CD4-positive, alpha-beta T cell treated with Interleukin-4 for 4 hours (primary cell): ENCODE measurements around the gene TECTA.
"Not testable (repeated sequence)": the region's sequence is repeated elsewhere in the genome, so short reads cannot be mapped to it uniquely, and the experiment has no call there.

Experiments
- DNase-seq: peaks from one replicate; pipeline ENCODE4 v3.0.0-alpha.2; 2020

TECTA gene

GRCh38 chr11:121091492-121092152 is 9.4 kb upstream of the TECTA start:
- peak; percentile 13 for DNase-seq

GRCh38 chr11:121095561-121095960 is 5.5 kb upstream of the TECTA start:
- no peak for DNase-seq

- DNase-seq = no peak
Observed at GRCh38 chr11:121099364-121099763, 1.7 kb upstream of the TECTA start.

GRCh38 chr11:121099885-121100284 is 1.2 kb upstream of the TECTA start:
- no peak for DNase-seq

GRCh38 chr11:121104312-121104762 is 3.3 kb downstream of the TECTA start:
- no peak for DNase-seq

- DNase-seq = no peak
Observed at GRCh38 chr11:121105063-121105480, 4.0 kb downstream of the TECTA start.

GRCh38 chr11:121105481-121106195 is 4.6 kb downstream of the TECTA start:
- no peak for DNase-seq

- no peak for DNase-seq
Observed at GRCh38 chr11:121106812-121107211, 5.8 kb downstream of the TECTA start.

GRCh38 chr11:121108413-121108812 is 7.4 kb downstream of the TECTA start:
- no peak for DNase-seq

GRCh38 chr11:121109471-121109870 is 8.4 kb downstream of the TECTA start:
- DNase-seq = no peak

- DNase-seq = no peak
Observed at GRCh38 chr11:121109916-121110586, 9.0 kb downstream of the TECTA start.

GRCh38 chr11:121110871-121111724 is 10.1 kb downstream of the TECTA start:
- no peak for DNase-seq

GRCh38 chr11:121112498-121113455 is 11.7 kb downstream of the TECTA start:
- peak; percentile 15 for DNase-seq

- no peak for DNase-seq
Observed at GRCh38 chr11:121113611-121114010, 12.6 kb downstream of the TECTA start.

GRCh38 chr11:121115024-121115423 is 14.0 kb downstream of the TECTA start:
- not testable (repeated sequence) for DNase-seq

GRCh38 chr11:121117788-121118187 is 16.7 kb downstream of the TECTA start:
- DNase-seq = no peak

GRCh38 chr11:121119440-121119839 is 18.4 kb downstream of the TECTA start:
- DNase-seq = no peak

- DNase-seq = no peak
Observed at GRCh38 chr11:121122328-121122727, 21.3 kb downstream of the TECTA start.

GRCh38 chr11:121123496-121124069 is 22.5 kb downstream of the TECTA start:
- DNase-seq = no peak

- DNase-seq = no peak
Observed at GRCh38 chr11:121127809-121128208, 26.8 kb downstream of the TECTA start.
